COLO668 (cell line): ENCODE results near the gene CDC20B.
"Not testable (repeated sequence)": the region's sequence is repeated elsewhere in the genome, so short reads cannot be mapped to it uniquely, and the experiment has no call there.

Experiments
- DNase-seq: peaks from one replicate; lab custom pipeline; 2025; ENCODE audit not compliant: unreplicated experiment; lab: John Stamatoyannopoulos, UW

The CDC20B gene

DNA sequence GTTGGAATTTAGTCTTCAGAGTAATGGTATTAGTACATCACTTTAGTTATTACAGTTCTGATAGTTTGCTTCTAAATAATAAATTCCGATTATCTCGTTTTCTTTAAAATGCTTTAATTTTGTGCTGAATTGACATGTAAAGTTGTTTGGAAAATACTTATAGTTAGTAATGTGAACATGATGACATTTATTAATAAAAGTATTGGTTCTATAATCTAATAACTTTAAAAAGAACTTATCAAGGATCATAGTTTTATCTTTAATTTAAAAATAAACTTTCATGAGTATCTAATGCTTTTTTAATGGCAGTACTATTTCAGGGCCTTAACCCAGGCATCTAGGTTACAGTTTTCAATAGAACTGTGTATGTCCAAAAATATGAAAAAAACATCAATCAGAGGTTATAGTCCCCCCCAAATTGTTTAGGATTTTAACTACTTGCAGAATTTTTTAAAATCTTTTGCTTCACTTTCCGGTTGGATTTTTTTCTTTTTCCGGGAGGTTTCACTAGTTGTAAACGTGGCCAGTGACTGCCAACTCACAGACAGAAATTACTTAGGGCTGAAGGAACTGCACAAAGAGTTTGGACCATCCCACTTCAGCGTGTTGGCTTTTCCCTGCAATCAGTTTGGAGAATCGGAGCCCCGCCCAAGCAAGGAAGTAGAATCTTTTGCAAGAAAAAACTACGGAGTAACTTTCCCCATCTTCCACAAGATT is 12.3 kb downstream of the CDC20B start:
- no peak for DNase-seq

DNA sequence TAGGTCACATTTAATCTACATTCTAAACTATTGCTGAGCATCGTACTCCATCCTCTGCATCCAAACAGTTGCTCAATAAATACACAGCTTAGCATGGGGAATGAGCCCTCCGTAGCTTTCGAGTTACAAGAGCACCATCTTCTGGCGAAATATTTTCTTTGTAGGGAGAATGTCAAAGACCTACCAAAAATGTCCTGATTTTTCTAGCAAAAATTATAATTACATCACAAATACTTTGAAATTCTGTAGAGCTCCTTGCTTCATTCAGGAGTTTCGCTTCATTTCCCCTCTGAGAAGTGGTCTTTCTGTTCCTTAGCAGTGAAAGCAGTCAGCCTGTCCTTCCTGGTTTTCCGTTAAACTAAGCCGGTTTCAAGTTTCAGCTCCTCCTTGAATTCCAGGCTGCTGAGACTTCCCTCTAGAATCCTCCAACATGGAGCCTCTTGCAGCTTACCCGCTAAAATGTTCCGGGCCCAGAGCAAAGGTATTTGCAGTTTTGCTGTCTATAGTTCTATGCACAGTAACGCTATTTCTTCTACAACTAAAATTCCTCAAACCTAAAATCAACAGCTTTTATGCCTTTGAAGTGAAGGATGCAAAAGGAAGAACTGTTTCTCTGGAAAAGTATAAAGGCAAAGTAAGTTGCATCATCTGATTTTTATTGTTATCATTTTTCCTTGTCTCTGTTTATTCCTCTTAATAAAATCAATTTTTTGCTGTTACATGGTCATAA is 13.0 kb downstream of the CDC20B start, which contains the start of gene GPX8:
Gene GPX8, plus strand, starts transcription at position 409 of the 730 bp plus-strand sequence. Its CDS starts 22 bp downstream, at position 431.
- DNase-seq, result no peak

DNA sequence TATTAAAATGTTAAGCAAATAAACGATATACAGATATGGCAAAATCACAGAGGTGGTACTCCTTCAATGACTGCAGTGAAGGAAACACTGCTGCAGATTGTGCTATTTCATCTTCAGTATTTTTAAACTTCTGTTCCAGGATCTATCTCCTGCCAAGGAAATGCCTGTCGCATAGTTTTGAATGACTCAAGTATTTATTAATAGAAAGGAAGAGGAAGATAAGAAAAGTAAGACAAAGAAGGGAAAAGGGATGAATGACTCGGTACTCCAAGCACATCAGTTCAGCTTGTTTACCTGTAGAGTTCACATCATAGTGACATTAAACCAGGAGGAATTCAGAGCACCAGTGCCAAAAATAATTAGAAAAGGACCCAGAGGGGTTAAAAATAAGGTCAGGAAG is 18.1 kb downstream of the CDC20B start:
- no peak for DNase-seq

DNA sequence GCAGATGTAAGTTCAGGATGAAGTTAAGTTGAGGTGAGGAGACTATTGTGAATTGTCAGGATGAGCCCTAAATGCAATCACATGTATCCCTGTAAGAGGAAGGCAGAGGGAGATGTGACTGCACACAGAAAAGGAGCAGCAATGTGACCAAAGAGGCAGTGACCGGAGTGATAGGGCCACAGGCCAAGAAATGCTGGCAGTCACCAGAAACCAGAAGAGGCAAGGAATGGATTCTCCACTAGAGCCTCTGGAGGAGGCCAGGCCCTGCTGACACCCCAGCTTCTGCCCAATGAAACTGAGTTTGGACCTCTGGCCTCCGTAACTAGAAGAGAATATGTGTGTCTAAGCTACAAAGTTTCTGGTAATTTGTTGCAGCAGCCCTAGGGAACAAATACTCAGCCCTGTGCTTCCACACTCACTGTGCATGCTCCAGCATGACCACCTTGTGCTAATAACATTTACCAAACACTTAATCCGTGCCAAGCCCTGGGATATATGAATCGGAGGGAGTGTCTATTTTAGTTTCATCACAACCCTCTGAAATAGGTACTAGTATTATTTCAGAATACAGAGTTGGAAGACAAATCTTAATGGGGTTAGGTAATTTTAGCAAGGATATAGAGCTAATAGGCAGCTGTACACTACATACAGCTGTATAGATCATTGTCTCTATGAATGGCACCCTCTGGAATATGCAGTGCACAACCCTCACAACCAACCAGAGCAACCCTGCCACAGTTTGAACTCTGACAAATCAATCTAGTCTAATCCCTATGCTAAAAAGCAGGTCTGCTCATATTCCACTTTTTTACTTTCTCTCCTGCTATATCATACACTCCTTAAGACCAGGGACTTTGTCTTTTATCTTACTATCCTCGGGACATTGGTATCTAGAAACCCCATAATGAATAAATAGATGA is 20.8 kb downstream of the CDC20B start:
- DNase-seq, result no peak

DNA sequence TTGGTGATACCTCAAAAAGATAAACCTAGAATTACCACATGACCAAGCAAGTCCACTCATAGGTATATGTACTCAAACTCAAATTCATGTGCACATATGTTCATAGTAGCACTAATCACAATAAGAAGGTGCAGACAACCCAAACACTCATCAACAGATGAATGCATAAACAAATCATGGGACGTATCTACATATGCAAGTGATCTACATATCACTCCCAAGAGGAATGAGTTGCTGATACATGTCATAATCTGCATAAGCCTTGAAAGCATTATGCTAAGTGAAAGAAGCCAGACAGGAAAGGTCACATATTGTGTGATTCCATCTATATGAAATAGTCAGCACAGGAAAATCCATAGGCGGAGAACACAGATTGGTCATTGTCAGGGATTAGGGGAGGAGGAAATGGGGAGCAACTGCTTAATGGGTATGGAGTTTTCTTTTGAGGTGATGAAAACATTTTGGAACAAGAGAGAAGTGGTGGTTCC is 23.6 kb downstream of the CDC20B start:
- no peak for DNase-seq

GRCh38 chr5:55146543-55147151 is 26.3 kb downstream of the CDC20B start:
- DNase-seq, result peak; percentile 66

DNA sequence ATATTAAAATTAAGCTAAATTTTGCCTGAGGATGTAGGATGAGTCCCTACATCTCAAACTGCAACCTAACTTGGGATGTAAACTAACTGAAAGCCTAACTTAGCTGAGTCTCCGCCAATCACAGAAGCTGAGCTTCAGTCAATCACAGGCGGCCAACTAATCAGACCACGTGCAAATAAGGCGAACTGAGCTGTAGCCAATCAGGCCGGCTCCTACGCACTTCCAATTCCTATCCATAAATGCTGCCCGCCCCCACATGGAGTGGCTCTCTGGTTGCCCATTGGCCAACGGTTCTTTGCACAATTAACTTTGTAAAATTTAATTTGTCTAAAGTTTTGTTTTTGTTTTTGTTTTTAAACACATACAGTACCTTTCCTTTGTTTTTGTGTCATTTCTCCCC is 26.9 kb downstream of the CDC20B start:
- no peak for DNase-seq

DNA sequence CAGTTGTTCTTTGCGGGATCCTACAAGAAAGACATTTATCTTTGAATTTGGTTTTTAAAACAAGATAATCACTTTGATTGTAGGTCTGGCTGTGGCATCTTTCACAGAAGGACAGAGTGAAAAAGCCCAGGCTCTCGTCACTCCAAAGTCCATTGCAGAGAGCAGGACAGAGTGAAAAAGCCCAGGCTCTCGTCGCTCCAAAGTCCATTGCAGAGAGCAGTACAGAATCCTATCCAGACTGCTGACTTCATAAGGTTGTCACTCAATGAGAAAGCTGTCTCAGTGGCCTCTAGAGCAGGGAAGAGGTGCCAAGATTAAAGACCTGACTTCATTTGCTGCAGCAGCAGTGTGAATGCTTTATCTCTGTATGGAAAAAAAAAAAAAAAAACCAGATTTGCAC is 29.4 kb downstream of the CDC20B start:
- DNase-seq, result no peak

- DNase-seq, result no peak
Observed at GRCh38 chr5:55141945-55142690, 30.9 kb downstream of the CDC20B start.

DNA sequence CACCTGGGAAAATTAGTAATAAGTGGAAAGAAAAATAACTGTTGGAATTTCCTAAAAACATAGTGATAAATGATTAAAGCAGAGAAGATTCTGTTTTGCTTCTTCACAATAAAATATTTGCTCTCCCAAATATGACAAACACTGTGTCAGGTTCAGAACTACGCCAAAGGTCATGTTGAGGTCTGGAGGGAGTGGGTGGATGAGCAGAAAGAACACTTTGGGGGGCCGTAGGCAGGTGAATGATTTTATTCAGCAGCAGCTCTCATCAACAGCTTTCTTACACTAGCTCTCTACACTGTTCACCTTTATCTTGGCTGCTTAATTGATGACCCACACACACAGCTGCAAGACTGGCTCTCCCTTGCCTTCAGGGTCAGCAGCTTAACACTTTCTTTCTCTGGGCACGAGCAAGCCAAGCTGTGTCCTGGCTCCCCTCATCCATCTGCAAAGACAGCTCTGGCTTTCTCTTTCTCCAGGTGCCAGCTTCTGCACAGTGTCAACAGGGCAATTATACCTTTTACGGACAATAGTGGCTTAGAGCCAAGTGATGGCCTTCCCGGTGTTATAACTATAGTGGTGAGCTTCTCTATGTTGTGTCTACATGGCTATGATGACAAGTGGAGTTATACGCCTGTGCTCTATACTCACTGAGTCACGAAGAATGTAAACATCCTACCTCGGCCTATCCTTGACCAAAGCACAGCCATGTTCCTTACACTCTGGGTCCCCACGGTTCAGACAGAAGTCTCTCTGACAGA is 31.9 kb downstream of the CDC20B start:
- DNase-seq, result peak; percentile 42

DNA sequence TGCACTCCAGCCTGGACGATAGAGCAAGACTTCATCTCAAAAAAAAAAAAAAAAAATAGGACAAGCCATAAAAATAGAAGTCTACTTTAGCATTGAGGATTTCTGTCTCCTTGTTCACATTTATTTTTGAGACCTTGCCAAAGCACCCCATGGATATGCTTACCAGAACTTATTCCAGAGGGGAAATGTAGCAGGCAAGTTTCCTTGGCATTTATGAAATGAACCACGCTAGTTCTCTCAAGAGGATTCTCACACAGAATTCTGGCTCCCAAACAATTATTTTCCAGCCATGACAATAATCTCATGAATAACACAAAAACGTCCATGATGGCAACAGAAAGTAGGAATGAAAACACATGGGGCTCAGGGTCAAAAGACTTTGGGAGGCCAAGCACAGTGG is 36.5 kb downstream of the CDC20B start:
- DNase-seq, result no peak

DNA sequence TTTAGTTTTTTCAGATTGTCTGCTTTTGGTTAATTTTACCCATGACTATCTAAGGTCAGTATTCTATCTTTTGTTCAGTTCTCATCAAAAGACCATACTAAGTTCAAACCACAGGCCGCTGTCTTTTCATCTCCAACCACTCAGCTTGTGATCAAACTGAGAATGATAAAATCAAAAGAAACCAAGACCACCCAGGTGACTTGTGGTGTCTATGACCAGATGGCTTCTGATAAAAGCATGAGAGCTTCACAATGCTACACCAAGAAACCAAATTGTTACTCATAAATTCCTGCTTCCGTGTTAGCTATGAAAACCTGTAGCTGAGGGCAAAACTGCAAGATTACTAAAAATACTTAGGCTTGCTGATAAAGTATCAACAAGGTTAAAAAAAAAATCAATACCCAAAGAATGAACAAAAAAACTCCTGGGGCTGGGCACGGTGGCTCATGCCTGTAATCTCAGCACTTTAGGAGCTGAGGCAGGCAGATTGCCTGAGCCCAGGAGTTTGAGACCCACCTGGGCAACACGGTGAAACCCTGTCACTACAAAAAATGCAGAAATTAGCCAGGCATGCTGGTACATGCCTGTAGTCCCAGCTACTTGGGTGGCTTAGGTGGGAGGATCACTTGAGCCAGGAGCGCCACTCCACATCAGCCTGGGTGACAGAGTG is 38.8 kb downstream of the CDC20B start:
- no peak for DNase-seq

- no peak for DNase-seq
Observed at GRCh38 chr5:55123365-55123764, 49.6 kb downstream of the CDC20B start.

- no peak for DNase-seq
Observed at GRCh38 chr5:55114061-55114460, 58.9 kb downstream of the CDC20B start.

DNA sequence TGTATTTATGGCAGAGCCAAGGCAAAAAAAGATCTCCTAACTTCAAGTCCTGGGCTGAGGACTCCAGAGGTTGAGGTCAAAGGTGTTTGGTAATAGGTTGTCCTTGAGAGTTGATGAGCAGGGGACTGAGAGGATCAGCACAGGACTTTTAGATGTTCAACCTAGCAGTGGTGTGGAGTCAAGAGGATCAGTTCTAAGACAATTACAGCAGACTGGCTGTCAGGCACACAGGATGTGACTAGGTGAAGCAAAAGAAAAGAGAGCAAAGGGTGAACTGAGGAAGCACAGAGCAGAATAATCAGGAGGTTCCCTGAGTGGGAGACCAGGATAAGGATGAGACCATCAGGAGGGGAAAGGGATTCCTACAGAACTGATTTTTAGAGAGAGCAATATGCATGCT is 59.6 kb downstream of the CDC20B start:
- no peak for DNase-seq

DNA sequence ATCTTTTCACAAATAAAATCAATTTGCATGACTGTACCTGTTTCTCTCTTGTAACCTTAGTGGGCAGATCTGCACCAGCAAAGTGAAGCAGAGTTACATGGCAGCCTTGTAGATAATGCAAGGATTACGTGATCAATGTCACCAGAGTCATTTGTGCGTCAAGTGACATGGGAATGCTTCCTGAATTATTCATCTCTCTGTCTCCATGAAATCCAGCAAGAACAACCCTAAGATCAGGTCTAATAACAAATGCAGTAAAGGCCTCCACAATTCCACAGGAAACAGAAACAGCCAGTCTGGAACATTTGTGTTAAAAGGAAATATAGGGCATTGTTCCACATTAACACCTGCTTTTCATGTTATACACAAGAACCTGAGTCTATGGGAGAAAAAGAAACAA is 62.8 kb downstream of the CDC20B start:
- no peak for DNase-seq

DNA sequence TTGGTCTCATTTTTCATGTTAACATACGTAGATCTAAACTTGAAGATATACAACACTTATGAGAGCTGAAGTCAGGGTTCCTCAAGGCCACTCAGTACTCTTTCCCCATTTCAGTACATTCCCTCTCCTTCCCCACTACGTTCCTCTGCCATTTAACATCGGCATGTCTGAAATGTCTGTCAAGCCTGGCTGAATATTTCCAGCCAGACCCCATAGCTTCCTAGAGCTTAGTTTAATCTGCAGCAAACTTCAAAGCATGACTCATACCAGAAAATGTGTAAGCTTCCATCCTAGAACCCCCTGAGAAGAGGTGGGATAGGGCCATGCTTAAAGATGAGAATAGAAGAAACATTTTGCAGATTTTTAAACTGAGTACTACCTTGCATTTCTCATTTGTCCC is 64.3 kb downstream of the CDC20B start:
- no peak for DNase-seq

DNA sequence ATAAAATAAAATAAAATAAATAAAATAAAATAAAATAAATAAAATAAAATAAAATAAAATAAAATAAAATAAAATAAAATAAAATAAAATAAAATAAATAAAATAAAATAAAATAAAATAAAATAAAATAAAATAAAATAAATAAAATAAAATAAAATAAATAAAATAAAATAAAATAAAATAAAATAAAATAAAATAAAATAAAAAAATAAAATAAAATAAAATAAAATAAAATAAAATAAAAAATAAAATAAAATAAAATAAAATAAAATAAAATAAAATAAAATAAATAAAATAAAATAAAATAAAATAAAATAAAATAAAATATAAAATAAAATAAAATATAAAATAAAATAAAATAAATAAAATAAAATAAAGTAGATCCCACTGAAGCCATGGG is 67.0 kb downstream of the CDC20B start:
- DNase-seq, result not testable (repeated sequence)
